ENCODE results near the gene CHST6.
"Not testable (repeated sequence)": the region's sequence is repeated elsewhere in the genome, so short reads cannot be mapped to it uniquely, and the experiment has no call there.

CHST6 gene

DNA sequence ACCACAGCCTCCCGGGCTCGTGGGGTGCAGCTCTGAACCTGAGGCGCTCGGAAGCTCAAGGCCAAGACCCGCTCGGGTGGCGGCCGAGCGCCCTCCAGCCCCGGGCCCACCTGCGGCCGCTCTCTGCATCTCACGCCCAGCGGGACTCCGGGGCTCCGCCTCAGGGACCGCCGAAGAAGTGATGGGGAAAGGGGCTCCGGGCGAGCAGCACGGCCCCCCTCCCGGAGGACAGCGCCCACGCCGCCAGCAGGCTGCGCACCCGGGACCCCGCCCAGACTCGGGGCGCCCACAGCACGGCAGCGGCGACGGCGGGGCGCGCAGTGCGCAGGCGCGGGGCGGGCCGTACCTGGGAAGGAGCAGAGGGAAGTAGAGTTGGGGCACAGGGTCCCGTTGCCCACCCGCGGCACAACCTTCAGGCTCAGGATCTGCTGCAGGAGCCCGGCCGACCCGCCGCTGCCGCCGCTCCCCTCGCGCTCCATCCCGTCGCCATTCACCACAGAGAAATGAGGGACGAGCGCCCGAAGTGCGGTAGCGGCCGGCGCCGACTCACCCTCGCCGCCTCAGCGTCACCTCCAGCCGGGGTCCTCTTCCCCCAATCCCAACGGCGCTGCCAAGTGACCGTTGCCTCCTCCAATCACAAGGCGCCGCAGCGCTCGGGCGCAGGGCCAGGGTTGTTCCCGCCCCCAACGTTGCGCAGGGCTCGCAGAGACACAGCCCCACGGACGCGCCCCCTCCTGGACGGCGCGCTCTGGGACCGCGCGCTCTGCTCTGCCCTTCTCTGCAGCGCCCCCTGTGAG, 30.9 kb downstream of the CHST6 start, which contains the start of gene TMEM170A (continued):
- TF ChIP-seq ZNF366 (tag by site-specific recombination; conservative IDR thresholded peaks at IDR 0.05) (peak; percentile 69), ZNF660 (tag by site-specific recombination; IDR thresholded peaks at IDR 0.05) (peak; percentile 98), ZNF776 (tag by site-specific recombination; IDR thresholded peaks at IDR 0.05; ENCODE audit: borderline replicate concordance) (no peak), ZNF561 (tag by site-specific recombination; IDR thresholded peaks at IDR 0.05; ENCODE audit: borderline replicate concordance) (peak; percentile 30; the same call in 1 of the 2 replicates), ZBTB48 (tag by site-specific recombination; IDR thresholded peaks at IDR 0.05) (peak; percentile 80), KLF17 (tag by site-specific recombination; IDR thresholded peaks at IDR 0.05) (0 out of 2 replicates have a peak, but pooled peaks have one; percentile 30), ZNF341 (tag by site-specific recombination; IDR thresholded peaks at IDR 0.05; ENCODE audit: low read depth) (no peak), PATZ1 (tag by site-specific recombination; IDR thresholded peaks at IDR 0.05) (peak; percentile 96), PRDM1 (tag by site-specific recombination; IDR thresholded peaks at IDR 0.05) (no peak), ZEB2 (tag by site-specific recombination; IDR thresholded peaks at IDR 0.05) (peak; percentile 81), MEIS1 (CRISPR knock-in tag; IDR thresholded peaks at IDR 0.05; ENCODE audit: borderline replicate concordance) (no peak), KLF1 (tag by site-specific recombination; IDR thresholded peaks at IDR 0.05) (0 out of 2 replicates have a peak, but pooled peaks have one; percentile 18), SP3 (tag by site-specific recombination; IDR thresholded peaks at IDR 0.05) (peak; percentile 67)
- TF ChIP-seq, protein P1, sequence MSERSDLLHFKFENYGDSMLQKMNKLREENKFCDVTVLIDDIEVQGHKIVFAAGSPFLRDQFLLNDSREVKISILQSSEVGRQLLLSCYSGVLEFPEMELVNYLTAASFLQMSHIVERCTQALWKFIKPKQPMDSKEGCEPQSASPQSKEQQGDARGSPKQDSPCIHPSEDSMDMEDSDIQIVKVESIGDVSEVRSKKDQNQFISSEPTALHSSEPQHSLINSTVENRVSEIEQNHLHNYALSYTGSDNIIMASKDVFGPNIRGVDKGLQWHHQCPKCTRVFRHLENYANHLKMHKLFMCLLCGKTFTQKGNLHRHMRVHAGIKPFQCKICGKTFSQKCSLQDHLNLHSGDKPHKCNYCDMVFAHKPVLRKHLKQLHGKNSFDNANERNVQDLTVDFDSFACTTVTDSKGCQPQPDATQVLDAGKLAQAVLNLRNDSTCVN (tag by site-specific recombination; optimal IDR thresholded peaks at IDR 0.05) = peak; percentile 95
- TF ChIP-seq, protein P2, sequence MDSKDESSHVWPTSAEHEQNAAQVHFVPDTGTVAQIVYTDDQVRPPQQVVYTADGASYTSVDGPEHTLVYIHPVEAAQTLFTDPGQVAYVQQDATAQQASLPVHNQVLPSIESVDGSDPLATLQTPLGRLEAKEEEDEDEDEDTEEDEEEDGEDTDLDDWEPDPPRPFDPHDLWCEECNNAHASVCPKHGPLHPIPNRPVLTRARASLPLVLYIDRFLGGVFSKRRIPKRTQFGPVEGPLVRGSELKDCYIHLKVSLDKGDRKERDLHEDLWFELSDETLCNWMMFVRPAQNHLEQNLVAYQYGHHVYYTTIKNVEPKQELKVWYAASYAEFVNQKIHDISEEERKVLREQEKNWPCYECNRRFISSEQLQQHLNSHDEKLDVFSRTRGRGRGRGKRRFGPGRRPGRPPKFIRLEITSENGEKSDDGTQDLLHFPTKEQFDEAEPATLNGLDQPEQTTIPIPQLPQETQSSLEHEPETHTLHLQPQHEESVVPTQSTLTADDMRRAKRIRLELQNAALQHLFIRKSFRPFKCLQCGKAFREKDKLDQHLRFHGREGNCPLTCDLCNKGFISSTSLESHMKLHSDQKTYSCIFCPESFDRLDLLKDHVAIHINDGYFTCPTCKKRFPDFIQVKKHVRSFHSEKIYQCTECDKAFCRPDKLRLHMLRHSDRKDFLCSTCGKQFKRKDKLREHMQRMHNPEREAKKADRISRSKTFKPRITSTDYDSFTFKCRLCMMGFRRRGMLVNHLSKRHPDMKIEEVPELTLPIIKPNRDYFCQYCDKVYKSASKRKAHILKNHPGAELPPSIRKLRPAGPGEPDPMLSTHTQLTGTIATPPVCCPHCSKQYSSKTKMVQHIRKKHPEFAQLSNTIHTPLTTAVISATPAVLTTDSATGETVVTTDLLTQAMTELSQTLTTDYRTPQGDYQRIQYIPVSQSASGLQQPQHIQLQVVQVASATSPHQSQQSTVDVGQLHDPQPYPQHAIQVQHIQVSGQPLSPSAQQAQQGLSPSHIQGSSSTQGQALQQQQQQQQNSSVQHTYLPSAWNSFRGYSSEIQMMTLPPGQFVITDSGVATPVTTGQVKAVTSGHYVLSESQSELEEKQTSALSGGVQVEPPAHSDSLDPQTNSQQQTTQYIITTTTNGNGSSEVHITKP (tag by site-specific recombination; IDR thresholded peaks at IDR 0.05) = peak; percentile 100

- peaks cover 11% of the 10 kb centered on the region for H3K4me1 ChIP-seq (ENCODE audit: control insufficient read depth, insufficient read depth, low read length)
- not testable (repeated sequence) for H3K9me3 ChIP-seq (ENCODE audit: control insufficient read depth, insufficient read depth, low read depth, low read length); H3K36me3 ChIP-seq (ENCODE audit: control insufficient read depth in 2 of 2, insufficient read depth in 1 of 2, low read length in 2 of 2)
- ChIA-PET CTCF (interaction anchor here (0.6 to 2.9 kb wide), 14 partner anchors 8 to 265 kb away, joined by 3 to 17 read pairs (median 3); partner anchors contain the start of genes CFDP1 and TMEM231), POLR2A (interaction anchor here (0.7 to 2.1 kb wide), 6 partner anchors 8 to 184 kb away, joined by 3 to 9 read pairs (median 5); partner anchors contain the start of genes ADAT1, CFDP1, KARS1 and TERF2IP)
- TF ChIP-seq ZNF335 (tag by site-specific recombination; conservative IDR thresholded peaks at IDR 0.05) (peak; percentile 43), SCRT2 (tag by site-specific recombination; IDR thresholded peaks at IDR 0.05) (peak; percentile 98), SCRT1 (tag by site-specific recombination; IDR thresholded peaks at IDR 0.05; ENCODE audit: borderline replicate concordance) (peak; percentile 88), ZIC2 (tag by site-specific recombination; IDR thresholded peaks at IDR 0.05) (peak; percentile 79), BCL6B (tag by site-specific recombination; IDR thresholded peaks at IDR 0.05) (peak; percentile 97), ZNF596 (tag by site-specific recombination; IDR thresholded peaks at IDR 0.05) (0 out of 2 replicates have a peak, but pooled peaks have one; percentile 0)
- TF ChIP-seq, protein P3, sequence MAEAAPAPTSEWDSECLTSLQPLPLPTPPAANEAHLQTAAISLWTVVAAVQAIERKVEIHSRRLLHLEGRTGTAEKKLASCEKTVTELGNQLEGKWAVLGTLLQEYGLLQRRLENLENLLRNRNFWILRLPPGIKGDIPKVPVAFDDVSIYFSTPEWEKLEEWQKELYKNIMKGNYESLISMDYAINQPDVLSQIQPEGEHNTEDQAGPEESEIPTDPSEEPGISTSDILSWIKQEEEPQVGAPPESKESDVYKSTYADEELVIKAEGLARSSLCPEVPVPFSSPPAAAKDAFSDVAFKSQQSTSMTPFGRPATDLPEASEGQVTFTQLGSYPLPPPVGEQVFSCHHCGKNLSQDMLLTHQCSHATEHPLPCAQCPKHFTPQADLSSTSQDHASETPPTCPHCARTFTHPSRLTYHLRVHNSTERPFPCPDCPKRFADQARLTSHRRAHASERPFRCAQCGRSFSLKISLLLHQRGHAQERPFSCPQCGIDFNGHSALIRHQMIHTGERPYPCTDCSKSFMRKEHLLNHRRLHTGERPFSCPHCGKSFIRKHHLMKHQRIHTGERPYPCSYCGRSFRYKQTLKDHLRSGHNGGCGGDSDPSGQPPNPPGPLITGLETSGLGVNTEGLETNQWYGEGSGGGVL (tag by site-specific recombination; IDR thresholded peaks at IDR 0.05) = peak; percentile 55; the same call in 1 of the 2 replicates
- peak overlapping the region; percentile 84; the same call in 1 of the 2 replicates for H3K27ac ChIP-seq (ENCODE audit: extremely low read depth, low read depth, low read length)
- peak overlapping the region; percentile 95 for H3K4me3 ChIP-seq (ENCODE audit: low read depth, low read length)
Observed at GRCh38 chr16:75463389-75464121, 31.7 kb downstream of the CHST6 start.
